Effector CD8-positive, alpha-beta T cell (primary cell): ENCODE measurements around the gene CWC25.
"Not testable (repeated sequence)": the region's sequence is repeated elsewhere in the genome, so short reads cannot be mapped to it uniquely, and the experiment has no call there.

Experiments used
- DNase-seq: peaks from one replicate; lab custom pipeline; 2025; lab: John Stamatoyannopoulos, UW

CWC25 gene

GRCh38 chr17:38789185-38789584, 35.9 kb downstream of the CWC25 start:
- DNase-seq, result no peak

GRCh38 chr17:38787999-38788398, 37.1 kb downstream of the CWC25 start:
- not testable (repeated sequence) for DNase-seq

DNA sequence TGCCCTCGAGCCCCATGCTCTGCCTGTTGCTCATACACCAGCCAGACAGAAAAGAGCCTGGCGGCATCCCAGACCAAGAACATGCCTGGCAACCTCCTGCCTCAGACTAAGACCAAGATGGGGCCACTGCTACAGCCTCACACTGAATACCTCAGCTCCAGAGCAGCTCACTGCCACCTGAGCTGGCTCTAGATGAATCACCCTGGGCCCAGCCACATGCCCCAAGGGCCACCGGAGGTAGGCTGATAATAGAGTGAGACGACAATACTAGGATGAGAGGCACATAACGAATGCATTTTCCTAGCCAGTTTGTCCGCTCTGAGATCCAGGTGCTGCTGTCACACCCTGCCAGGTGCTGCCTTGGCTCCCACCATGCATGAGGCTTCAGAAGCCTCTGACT, 38.7 kb downstream of the CWC25 start:
- DNase-seq, result no peak

DNA sequence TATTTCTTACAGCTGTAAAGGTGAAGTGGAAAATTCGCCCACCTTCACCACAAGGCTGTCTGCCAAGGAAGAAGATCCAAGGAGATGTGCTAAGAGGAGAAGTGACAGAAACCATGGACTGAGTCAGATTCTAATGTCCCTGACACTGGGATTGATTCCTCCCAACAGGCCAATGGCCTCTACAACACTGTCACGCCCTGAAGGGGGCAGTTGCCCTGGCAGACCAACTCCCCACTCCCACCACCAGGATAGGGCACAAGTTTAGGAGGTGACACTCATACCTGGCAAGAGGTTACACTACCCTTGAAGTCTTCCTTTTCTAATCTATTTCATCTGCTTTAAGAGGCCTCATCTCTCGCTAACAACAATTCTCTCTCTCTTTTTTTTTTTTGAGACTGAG, 41.9 kb downstream of the CWC25 start:
- no peak for DNase-seq

GRCh38 chr17:38779965-38780752, 45.0 kb downstream of the CWC25 start:
- DNase-seq, result no peak

- DNase-seq, result no peak
These were observed 47.4 kb downstream of the CWC25 start for GRCh38 chr17:38777641-38778250.

DNA sequence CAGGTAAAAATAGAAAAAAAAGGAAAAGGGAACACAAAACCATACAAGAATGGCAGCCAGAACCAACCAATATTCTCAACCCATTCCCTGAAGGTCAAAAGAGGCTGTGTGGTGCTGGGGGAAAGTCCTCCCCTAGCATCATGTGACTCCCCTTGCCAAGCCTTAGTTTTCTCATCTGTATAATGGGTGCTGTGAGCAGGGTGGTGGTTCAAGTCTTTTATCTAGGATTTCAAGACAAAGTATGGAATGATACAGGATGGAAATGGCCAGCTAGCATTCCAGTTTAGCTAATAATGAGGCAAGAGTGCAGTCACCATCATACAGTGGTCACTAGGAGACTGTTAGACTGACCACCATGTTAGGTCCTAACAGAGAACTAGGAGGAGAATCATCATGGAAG, 51.9 kb downstream of the CWC25 start:
- no peak for DNase-seq

DNA sequence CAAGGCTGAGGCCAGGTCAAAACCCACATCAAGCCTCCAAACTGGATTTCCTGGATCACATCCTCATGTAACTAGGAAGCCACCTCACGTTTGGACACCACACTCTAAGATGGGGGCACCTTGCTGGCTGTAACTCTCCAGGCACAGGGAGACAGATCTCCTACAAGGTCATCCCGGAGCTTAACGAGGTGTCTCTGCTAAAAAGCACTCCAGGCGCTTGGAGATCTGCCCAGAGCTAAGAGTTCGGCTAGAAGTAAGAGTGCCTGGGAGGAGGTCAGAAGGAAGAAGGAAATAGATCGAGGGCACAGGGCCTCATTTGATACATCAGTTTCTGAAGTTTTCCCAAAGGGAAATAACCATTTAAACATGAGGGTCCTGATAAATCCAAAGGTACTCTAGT, 56.7 kb downstream of the CWC25 start:
- no peak for DNase-seq

DNA sequence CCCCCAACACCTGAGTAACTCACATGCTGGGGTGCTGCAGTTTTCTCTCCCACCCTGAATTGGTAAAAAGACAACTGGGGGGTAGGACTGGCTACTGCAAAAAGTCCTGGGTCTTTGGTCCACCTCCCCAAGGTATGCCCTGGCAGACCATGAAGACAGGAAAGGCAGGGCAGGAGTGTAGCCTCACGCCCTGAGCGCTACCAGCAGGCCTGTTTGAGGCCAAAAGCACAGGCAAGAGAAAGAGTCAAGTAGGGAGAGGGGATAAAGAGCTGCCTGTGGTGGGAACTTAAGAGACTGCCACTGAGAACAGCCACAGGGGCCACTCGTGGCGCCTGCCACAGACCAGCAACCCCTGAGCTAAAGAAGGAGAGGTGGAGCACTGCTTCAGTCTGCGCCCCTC, 58.8 kb downstream of the CWC25 start:
- DNase-seq, result no peak

DNA sequence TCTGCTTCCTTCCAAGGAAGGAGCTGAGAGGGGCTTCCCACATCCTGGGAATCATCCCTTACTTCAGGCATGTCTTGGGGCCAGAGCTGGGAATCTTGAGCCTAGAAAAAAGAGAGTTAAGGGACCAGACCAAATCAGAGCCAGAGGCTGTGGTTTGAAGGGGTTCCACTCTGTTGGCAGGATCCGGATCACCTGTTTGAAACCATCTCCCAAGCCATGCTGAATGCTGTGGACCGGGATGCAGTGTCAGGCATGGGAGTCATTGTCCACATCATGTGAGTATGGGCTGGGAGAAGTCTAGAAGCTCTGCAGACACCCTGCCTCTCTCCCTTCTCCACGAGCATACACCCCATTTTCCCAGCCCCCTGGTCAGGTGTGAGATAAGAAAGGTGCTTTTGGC, 62.9 kb downstream of the CWC25 start:
- DNase-seq, result no peak

- DNase-seq, result no peak
These were observed 63.5 kb downstream of the CWC25 start for GRCh38 chr17:38761612-38762011.

GRCh38 chr17:38753071-38753506, 72.0 kb downstream of the CWC25 start:
- no peak for DNase-seq

- peak; percentile 91 for DNase-seq
These were observed 72.6 kb downstream of the CWC25 start, which contains the start of gene PSMB3 for GRCh38 chr17:38752308-38753070. PSMB3 (plus strand) TSS chr17:38752741; CDS start chr17:38752827, 86 bp downstream.

- DNase-seq, result peak; percentile 66
These were observed 73.3 kb downstream of the CWC25 start for GRCh38 chr17:38751808-38752307.

- DNase-seq, result no peak
These were observed 73.8 kb downstream of the CWC25 start for GRCh38 chr17:38751144-38751807.
